Measurements from ENCODE around the gene GRK5. TPM values are rescaled to one million over a fixed set of nuclear protein-coding genes. Genes with fewer than 3 reads are reported as not detected.
"Not testable (repeated sequence)": the region's sequence is repeated elsewhere in the genome, so short reads cannot be mapped to it uniquely, and the experiment has no call there.

The GRK5 gene
- total RNA-seq, 2 donors from 2014 or later, result 11.1 to 16.2 TPM

- H3K4me3 Mint-ChIP-seq, result no peak overlapping the region
- H3K36me3 Mint-ChIP-seq, result peaks cover 8% of the 10 kb centered on the region
- no peak overlapping the region for H3K27ac Mint-ChIP-seq
- DNase-seq (ENCODE audit: low spot score) (no peak), ATAC-seq (no peak)
- no peaks in the 10 kb centered on the region for H3K9me3 Mint-ChIP-seq
- no peaks in the 10 kb centered on the region for H3K4me1 Mint-ChIP-seq (ENCODE audit: low read depth in 2 of 2)
- H3K27me3 Mint-ChIP-seq, result no peaks in the 10 kb centered on the region
These were observed 222.4 kb downstream of the GRK5 start for GRCh38 chr10:119429771-119430170.

- DNase-seq (ENCODE audit: low spot score) (no peak), ATAC-seq (no peak)
- Mint-ChIP-seq H3K27me3 (no peaks in the 10 kb centered on the region), H3K9me3 (peaks cover 2% of the 10 kb centered on the region), H3K4me3 (no peak overlapping the region), H3K4me1 (ENCODE audit: low read depth in 2 of 2) (no peaks in the 10 kb centered on the region), H3K36me3 (peaks cover 8% of the 10 kb centered on the region), H3K27ac (no peak overlapping the region)
These were observed 223.8 kb downstream of the GRK5 start for GRCh38 chr10:119431034-119431772.

- Mint-ChIP-seq H3K27ac (no peak overlapping the region), H3K27me3 (no peaks in the 10 kb centered on the region), H3K4me3 (no peak overlapping the region), H3K4me1 (ENCODE audit: low read depth in 2 of 2) (no peaks in the 10 kb centered on the region), H3K36me3 (peaks cover 8% of the 10 kb centered on the region), H3K9me3 (peaks cover 2% of the 10 kb centered on the region)
- no peak for ATAC-seq
- DNase-seq (ENCODE audit: low spot score), result no peak
These were observed 224.4 kb downstream of the GRK5 start for GRCh38 chr10:119431773-119432135.

- H3K4me3 Mint-ChIP-seq; H3K9me3 Mint-ChIP-seq; H3K27ac Mint-ChIP-seq; H3K27me3 Mint-ChIP-seq; DNase-seq (ENCODE audit: low spot score); ATAC-seq; H3K36me3 Mint-ChIP-seq; H3K4me1 Mint-ChIP-seq (ENCODE audit: low read depth in 2 of 2): not testable (repeated sequence)
These were observed 227.6 kb downstream of the GRK5 start for GRCh38 chr10:119434942-119435341.

- Mint-ChIP-seq H3K36me3 (peaks cover 8% of the 10 kb centered on the region), H3K27ac (no peak overlapping the region), H3K27me3 (no peaks in the 10 kb centered on the region), H3K9me3 (peaks cover 2% of the 10 kb centered on the region), H3K4me3 (no peak overlapping the region), H3K4me1 (ENCODE audit: low read depth in 2 of 2) (no peaks in the 10 kb centered on the region)
- DNase-seq (ENCODE audit: low spot score) (no peak), ATAC-seq (no peak)
These were observed 231.3 kb downstream of the GRK5 start for GRCh38 chr10:119438717-119439116.

GRCh38 chr10:119439922-119440321 lies 232.6 kb downstream of the GRK5 start:
- peaks cover 2% of the 10 kb centered on the region for H3K9me3 Mint-ChIP-seq

GRCh38 chr10:119441151-119441821 lies 233.9 kb downstream of the GRK5 start:
- Mint-ChIP-seq H3K36me3 (no peaks in the 10 kb centered on the region), H3K27ac (no peak overlapping the region), H3K27me3 (no peaks in the 10 kb centered on the region), H3K9me3 (no peaks in the 10 kb centered on the region), H3K4me1 (ENCODE audit: low read depth in 2 of 2) (peaks cover 4 to 7% of the 10 kb centered on the region in 2 donors), H3K4me3 (no peak overlapping the region)
- no peak for ATAC-seq
- peak; percentile 54 for DNase-seq (ENCODE audit: low spot score)

More at GRCh38 chr10:119439922-119440321, 232.6 kb downstream of the GRK5 start:
- Mint-ChIP-seq H3K36me3 (peaks cover 8% of the 10 kb centered on the region), H3K27ac (no peak overlapping the region), H3K27me3 (no peaks in the 10 kb centered on the region), H3K4me3 (no peak overlapping the region), H3K4me1 (ENCODE audit: low read depth in 2 of 2) (peaks cover 0 to under 1% of the 10 kb centered on the region in 2 donors)
- DNase-seq (ENCODE audit: low spot score), result no peak
- no peak for ATAC-seq

- H3K9me3 Mint-ChIP-seq, result no peaks in the 10 kb centered on the region
- no peak overlapping the region for H3K27ac Mint-ChIP-seq
- DNase-seq (ENCODE audit: low spot score) (peak; percentile 54), ATAC-seq (no peak)
- H3K36me3 Mint-ChIP-seq, result no peaks in the 10 kb centered on the region
- peaks cover 4 to 7% of the 10 kb centered on the region in 2 donors for H3K4me1 Mint-ChIP-seq (ENCODE audit: low read depth in 2 of 2)
- no peak overlapping the region for H3K4me3 Mint-ChIP-seq
- no peaks in the 10 kb centered on the region for H3K27me3 Mint-ChIP-seq
These were observed 234.8 kb downstream of the GRK5 start for GRCh38 chr10:119441921-119442757.

GRCh38 chr10:119442758-119443060 lies 235.3 kb downstream of the GRK5 start:
- ATAC-seq, result no peak
- no peak overlapping the region for H3K4me3 Mint-ChIP-seq
- no peaks in the 10 kb centered on the region for H3K27me3 Mint-ChIP-seq
- H3K4me1 Mint-ChIP-seq (ENCODE audit: low read depth in 2 of 2), result peaks cover 4 to 7% of the 10 kb centered on the region in 2 donors
- no peak overlapping the region for H3K27ac Mint-ChIP-seq
- H3K36me3 Mint-ChIP-seq, result no peaks in the 10 kb centered on the region
- no peaks in the 10 kb centered on the region for H3K9me3 Mint-ChIP-seq
- peak; percentile 3 for DNase-seq (ENCODE audit: low spot score)

GRCh38 chr10:119443441-119443840 lies 236.1 kb downstream of the GRK5 start:
- no peak overlapping the region for H3K27ac Mint-ChIP-seq

GRCh38 chr10:119443970-119444660 lies 236.7 kb downstream of the GRK5 start:
- DNase-seq (ENCODE audit: low spot score), result peak; percentile 58
- Mint-ChIP-seq H3K27me3 (no peaks in the 10 kb centered on the region), H3K27ac (no peak overlapping the region), H3K4me3 (no peak overlapping the region), H3K9me3 (no peaks in the 10 kb centered on the region), H3K4me1 (ENCODE audit: low read depth in 2 of 2) (peaks cover 4 to 7% of the 10 kb centered on the region in 2 donors), H3K36me3 (no peaks in the 10 kb centered on the region)
- no peak for ATAC-seq

More at GRCh38 chr10:119443441-119443840, 236.1 kb downstream of the GRK5 start:
- Mint-ChIP-seq H3K36me3 (no peaks in the 10 kb centered on the region), H3K27me3 (no peaks in the 10 kb centered on the region), H3K9me3 (no peaks in the 10 kb centered on the region), H3K4me3 (no peak overlapping the region), H3K4me1 (ENCODE audit: low read depth in 2 of 2) (peaks cover 4 to 7% of the 10 kb centered on the region in 2 donors)
- no peak for DNase-seq (ENCODE audit: low spot score)
- ATAC-seq, result no peak

- H3K4me1 Mint-ChIP-seq (ENCODE audit: low read depth in 2 of 2), result peaks cover 4 to 7% of the 10 kb centered on the region in 2 donors
These were observed 237.5 kb downstream of the GRK5 start for GRCh38 chr10:119444866-119445265.

GRCh38 chr10:119445311-119445934 lies 238.1 kb downstream of the GRK5 start:
- Mint-ChIP-seq H3K4me1 (ENCODE audit: low read depth in 2 of 2) (peaks cover 4 to 7% of the 10 kb centered on the region in 2 donors), H3K4me3 (no peak overlapping the region), H3K27me3 (no peaks in the 10 kb centered on the region), H3K36me3 (no peaks in the 10 kb centered on the region), H3K9me3 (no peaks in the 10 kb centered on the region), H3K27ac (no peak overlapping the region)
- peak; percentile 81 for DNase-seq (ENCODE audit: low spot score)
- ATAC-seq, result peak; percentile 68 to 76

More at GRCh38 chr10:119444866-119445265, 237.5 kb downstream of the GRK5 start:
- no peak for ATAC-seq
- no peaks in the 10 kb centered on the region for H3K9me3 Mint-ChIP-seq
- no peak overlapping the region for H3K27ac Mint-ChIP-seq
- no peak overlapping the region for H3K4me3 Mint-ChIP-seq
- DNase-seq (ENCODE audit: low spot score), result peak; percentile 39
- no peaks in the 10 kb centered on the region for H3K36me3 Mint-ChIP-seq
- H3K27me3 Mint-ChIP-seq, result no peaks in the 10 kb centered on the region

All from natural killer cell treated with Interleukin-12 subunit alpha and Interleukin-12 subunit beta and Interleukin-15 and Interleukin-18, amount 100 ng/mL, for 72 hours (primary cell).